ENCODE data around the gene SURF1.
"Not testable (repeated sequence)": the region's sequence is repeated elsewhere in the genome, so short reads cannot be mapped to it uniquely, and the experiment has no call there.

SURF1 gene

GRCh38 chr9:133320421-133320881 is 35.8 kb downstream of the SURF1 start:
- DNase-seq: no peak

DNA sequence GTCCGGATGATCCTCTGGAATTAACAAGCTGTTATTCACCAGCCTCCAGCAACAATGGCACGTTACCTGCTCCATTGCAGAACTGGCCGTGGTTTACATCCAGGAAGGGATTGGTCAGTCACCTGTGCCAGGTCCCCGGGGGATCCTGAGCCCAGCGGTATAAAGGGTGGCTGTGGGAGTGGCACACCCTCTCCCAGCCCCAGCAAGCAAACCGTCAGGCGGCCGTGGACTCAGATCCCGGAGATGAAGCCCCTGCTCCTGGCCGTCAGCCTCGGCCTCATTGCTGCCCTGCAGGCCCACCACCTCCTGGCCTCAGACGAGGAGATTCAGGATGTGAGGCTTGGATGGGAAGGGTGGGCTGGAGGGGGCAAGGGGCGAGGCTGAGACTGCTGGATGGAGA is 38.7 kb downstream of the SURF1 start:
- DNase-seq: not testable (repeated sequence)

DNA sequence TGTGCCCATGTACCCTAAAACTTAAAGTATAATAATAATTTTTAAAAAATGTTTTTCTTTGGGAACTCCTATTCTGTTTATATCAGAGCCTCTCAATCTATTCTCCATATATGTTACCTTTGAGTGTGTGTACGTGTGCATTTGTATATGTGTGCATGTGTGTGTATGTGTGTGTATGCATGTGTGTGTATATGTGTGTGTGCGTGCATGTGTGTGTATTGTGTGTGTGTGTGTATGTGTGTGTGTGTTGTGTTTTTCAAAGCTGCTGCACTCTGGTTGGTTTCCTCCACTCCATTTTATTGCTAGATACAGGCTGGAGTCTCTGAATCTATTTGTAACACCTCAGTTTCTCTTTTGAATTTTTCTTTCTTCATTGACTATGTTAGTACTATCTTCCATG is 40.3 kb downstream of the SURF1 start:
- DNase-seq: no peak

DNA sequence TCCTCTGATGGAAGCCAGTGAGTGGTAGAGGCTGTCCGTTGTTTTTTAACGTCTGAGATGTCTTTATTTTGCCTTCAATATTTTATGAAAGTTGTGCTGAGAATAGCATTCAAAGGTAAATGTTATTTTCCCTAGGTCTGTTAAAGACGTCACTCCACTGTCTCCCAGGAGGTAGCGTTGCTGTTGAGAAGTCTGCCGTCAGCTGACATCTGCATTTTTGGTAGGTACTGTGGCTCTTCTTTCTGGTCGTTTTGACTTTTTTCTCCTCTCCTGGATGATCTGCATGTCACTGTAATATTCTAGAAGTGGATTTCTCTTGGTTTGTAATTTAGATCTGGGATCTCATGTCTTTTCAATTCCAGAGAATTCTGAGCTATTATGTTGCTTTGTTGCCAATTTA is 46.7 kb downstream of the SURF1 start:
- no peak for DNase-seq

DNA sequence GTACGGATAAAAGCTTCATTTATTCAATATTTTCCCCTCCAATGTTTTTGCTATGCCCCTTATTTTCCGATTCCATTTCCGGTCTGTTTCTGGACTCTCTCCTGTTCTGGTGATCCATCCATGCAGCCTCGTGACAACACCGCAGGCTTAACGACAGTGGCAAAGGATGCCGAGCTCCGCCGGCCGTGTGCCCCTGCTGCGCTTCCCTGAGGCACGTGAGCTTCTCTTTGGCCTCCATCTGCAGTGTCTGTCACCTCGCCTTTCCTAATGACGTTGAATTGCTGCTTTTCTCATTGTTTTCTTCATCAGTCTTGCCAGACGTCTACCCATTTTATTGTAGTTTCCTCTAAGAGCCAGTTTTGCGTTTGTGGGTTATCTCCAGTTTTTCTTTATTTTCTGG is 49.0 kb downstream of the SURF1 start:
- DNase-seq: no peak

DNA sequence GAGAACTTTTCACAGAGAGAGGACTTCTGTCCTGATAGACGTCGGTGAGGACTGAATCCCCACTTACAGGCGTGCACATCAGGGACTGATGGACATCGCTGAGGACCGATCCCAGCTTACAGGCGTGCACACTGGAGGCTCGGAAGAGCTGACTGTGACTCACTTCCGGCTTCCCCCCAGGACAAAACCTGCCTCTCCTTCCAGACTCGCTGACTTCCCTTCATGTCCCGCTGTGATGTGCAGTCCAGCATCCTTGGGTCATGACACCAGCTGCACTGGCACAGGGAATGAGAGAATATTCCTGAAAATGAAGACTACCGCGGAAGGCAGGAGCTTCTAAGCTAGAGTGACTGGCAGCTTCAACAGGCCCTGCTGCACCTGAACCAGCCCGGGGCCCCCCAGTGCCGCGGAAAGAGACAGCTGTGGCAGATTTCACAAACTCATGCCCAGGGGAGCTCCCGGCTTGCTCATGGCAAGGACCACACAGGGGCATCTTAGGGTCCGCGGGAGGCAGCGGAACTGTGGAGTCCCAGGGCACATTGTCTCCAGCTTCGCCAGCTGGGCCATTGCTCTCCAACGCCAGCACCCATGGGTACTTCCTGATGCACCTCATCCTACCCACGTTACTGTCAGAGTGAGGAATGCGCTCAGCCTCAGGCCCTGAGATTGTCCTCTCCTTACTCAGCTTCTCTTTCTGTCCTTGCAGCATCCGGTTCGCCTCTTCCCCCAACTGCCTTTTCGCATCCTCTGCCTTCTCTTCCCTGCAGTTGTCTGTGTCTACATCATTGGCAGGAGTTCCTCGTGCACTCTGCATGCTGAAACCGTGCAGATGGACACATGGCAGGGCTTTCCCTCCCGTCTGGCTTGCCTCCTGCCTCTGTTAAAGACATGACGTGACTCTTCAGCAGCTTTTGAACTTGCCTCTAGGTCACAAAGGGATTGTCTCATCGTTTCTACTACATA is 49.8 kb downstream of the SURF1 start:
- no peak for DNase-seq

DNA sequence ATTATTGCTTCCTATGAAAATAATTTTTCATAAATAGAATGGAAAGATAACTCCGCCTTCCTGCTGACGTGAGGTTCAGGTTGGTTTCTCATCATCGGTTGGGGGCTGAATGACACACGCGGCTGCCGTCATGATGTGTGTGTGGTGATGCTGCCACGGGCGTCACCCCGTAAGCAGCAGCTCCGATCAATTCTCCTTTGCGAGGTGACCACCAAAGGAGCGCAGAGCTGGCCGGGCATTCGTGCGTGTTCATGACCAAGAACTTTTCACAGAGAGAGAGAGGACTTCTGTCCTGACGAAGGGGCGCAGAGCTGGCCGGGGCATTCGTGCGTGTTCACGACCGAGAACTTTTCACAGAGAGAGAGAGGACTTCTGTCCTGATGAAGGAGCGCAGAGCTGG is 50.6 kb downstream of the SURF1 start:
- no peak for DNase-seq

DNA sequence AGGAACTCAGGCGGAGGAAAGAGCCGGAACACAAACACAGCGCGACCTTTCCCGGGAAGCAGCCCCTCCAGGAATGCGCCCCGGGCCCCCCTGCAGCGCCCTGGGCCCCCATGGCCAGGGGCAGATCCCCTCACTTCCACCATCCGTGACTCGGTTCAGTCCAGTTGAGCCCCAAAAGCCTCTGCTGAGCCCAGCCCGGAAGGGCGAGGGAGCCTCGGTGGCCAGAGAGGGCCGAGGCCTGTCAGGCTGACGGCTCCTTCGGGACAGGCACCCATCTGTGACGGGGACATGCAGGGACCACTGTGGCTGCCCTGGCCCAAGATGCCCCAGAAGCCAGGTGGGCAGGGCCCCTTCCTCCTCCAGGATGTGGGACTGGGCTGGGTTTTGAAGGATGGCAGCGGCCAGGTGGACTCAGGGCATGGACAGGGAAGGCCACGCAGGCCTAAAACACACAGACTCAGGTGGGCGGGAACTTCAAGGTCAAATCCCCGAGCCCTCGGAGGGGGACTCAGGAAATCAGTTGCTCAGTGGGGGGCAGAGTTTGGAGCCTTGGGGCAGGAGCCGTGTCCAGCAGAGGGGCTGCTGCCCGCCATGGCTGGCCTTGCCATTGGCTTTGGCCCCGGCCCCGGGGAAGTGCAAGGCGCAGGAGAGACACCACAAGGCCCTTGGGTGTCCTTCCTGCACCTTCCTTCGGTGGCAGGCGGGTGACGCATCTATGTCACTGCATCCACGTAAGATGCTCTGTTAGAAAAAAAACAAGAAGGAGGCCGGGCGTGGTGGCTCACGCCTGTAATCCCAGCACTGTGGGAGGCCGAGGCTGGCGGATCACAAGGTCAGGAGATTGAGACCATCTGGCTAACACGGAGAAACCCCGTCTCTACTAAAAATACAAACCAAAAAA is 51.6 kb downstream of the SURF1 start:
- DNase-seq: no peak

DNA sequence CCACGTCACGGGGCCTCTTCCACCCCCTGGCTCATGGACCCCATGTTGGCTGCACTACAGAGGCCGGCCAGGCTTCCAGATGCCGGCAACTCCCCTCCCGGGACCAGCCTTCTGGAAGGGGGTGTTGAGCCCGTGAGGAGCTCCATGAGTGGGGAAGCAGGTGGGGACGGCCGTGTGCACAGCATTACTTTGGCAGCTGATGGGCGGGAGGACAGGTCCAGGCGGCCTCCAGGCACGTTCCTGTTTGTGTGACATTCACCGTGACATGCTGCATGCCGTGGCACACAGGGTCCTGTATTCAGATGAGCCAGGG is 52.2 kb downstream of the SURF1 start:
- DNase-seq: no peak

GRCh38 chr9:133303266-133304157 is 52.8 kb downstream of the SURF1 start:
- no peak for DNase-seq
